Neuronal stem cell (in vitro differentiated cells): ENCODE data around the gene IL15RA.

Source experiments
- DNase-seq: peaks from one replicate; pipeline ENCODE4 v3.0.0-alpha.2; 2013; ENCODE audit warnings: low spot score
- H2AFZ ChIP-seq: one replicate; pipeline ENCODE4 v1.6.1; 2013; ENCODE audit warnings: mild to moderate bottlenecking, low read length, inconsistent platforms
- H2AK5ac ChIP-seq: 2 replicates; pipeline ENCODE4 v1.6.1; 2013; ENCODE audit warnings: low read depth, mild to moderate bottlenecking, inconsistent platforms, low read length, moderate library complexity, mixed read lengths
- H2BK120ac ChIP-seq: 2 replicates; pipeline ENCODE4 v1.6.1; 2013; ENCODE audit warnings: low read depth, mild to moderate bottlenecking, inconsistent platforms, low read length, moderate library complexity, mixed read lengths
- H2BK12ac ChIP-seq: one replicate; pipeline ENCODE4 v1.6.1; 2013; ENCODE audit warnings: low read length, inconsistent platforms
- H2BK15ac ChIP-seq: 2 replicates; pipeline ENCODE4 v1.6.1; 2013; ENCODE audit warnings: mild to moderate bottlenecking, low read length, inconsistent platforms, mixed read lengths
- H2BK5ac ChIP-seq: one replicate; pipeline ENCODE4 v1.6.1; 2013; ENCODE audit warnings: inconsistent platforms, mild to moderate bottlenecking, low read length, moderate library complexity
- H3K14ac ChIP-seq: one replicate; pipeline ENCODE4 v1.6.1; 2013; ENCODE audit warnings: low read length, inconsistent platforms
- H3K18ac ChIP-seq: 2 replicates; pipeline ENCODE4 v1.6.1; 2013; ENCODE audit warnings: low read length, inconsistent platforms
- H3K23ac ChIP-seq: 2 replicates; pipeline ENCODE4 v1.6.1; 2013; ENCODE audit warnings: low read depth, mild to moderate bottlenecking, mixed read lengths, low read length, inconsistent platforms; ENCODE audit not compliant: poor library complexity
- H3K27ac ChIP-seq: replicated peaks from 3 replicates; pipeline ENCODE4 v1.5.1; 2013; ENCODE audit warnings: low read length, inconsistent platforms
- H3K27me3 ChIP-seq, 3 experiments: 2 replicates each; pipeline ENCODE4 v1.6.1; 2013; ENCODE audit warnings: low read length in 3 of 3, mild to moderate bottlenecking in 2 of 3, inconsistent platforms in 1 of 3, low read depth in 1 of 3, mixed read lengths in 1 of 3, moderate library complexity in 1 of 3; ENCODE audit not compliant: control insufficient read depth in 3 of 3, insufficient read depth in 3 of 3
- H3K36me3 ChIP-seq, 2 donors: replicated peaks in 1 of 2; 2 replicates each; pipeline ENCODE4 v1.6.1; 2013; ENCODE audit warnings: low read length in 2 of 2; ENCODE audit not compliant: control insufficient read depth in 2 of 2, insufficient read depth in 2 of 2
- H3K4ac ChIP-seq: 2 replicates; pipeline ENCODE4 v1.6.1; 2013; ENCODE audit warnings: inconsistent platforms, mild to moderate bottlenecking, low read length, moderate library complexity
- H3K4me1 ChIP-seq, 2 donors: 1 replicate in 1 of 2; 2 replicates in 1 of 2; pipeline ENCODE4 v1.6.1; 2013; ENCODE audit warnings: low read length in 2 of 2, low read depth in 1 of 2; ENCODE audit not compliant: control insufficient read depth in 2 of 2, insufficient read depth in 1 of 2
- H3K4me2 ChIP-seq: one replicate; pipeline ENCODE4 v1.6.1; 2013; ENCODE audit warnings: mild to moderate bottlenecking, low read length, inconsistent platforms; ENCODE audit not compliant: insufficient read depth, poor library complexity, severe bottlenecking
- H3K4me3 ChIP-seq, 2 donors: 2 replicates each; pipeline ENCODE4 v1.5.1; 2013; ENCODE audit warnings: low read length in 2 of 2, mild to moderate bottlenecking in 2 of 2, inconsistent platforms in 1 of 2, moderate library complexity in 1 of 2
- H3K79me1 ChIP-seq: one replicate; pipeline ENCODE4 v1.6.1; 2013; ENCODE audit warnings: low read depth, mild to moderate bottlenecking, inconsistent platforms, low read length, moderate library complexity
- H3K9ac ChIP-seq: one replicate; pipeline ENCODE4 v1.6.1; 2013; ENCODE audit warnings: mild to moderate bottlenecking, low read depth, low read length, inconsistent platforms; ENCODE audit not compliant: poor library complexity
- H3K9me3 ChIP-seq, 2 donors: replicated peaks in 1 of 2; 2 replicates each; pipeline versions ENCODE3 to v1.6.1; 2013; ENCODE audit warnings: low read length in 2 of 2, mild to moderate bottlenecking in 2 of 2, inconsistent platforms in 1 of 2, low read depth in 1 of 2, mixed read lengths in 1 of 2, moderate library complexity in 1 of 2; ENCODE audit not compliant: control insufficient read depth in 2 of 2, insufficient read depth in 1 of 2
- H4K8ac ChIP-seq: one replicate; pipeline ENCODE4 v1.6.1; 2013; ENCODE audit warnings: low read depth, mild to moderate bottlenecking, inconsistent platforms, low read length, moderate library complexity
- H4K91ac ChIP-seq: one replicate; pipeline ENCODE4 v1.6.1; 2013; ENCODE audit warnings: low read length, low read depth, mild to moderate bottlenecking, inconsistent platforms; ENCODE audit not compliant: poor library complexity
- WGBS, 2 donors: extraction: QIAGEN DNeasy Blood & Tissue Kit; methylation state at CpG; one replicate each; pipeline ENCODE4 v1.1.7; 2013; ENCODE audit warnings: missing lambda C conversion rate in 2 of 2, mixed read lengths in 1 of 2; ENCODE audit not compliant: insufficient read length in 2 of 2, insufficient replicate concordance in 1 of 2; ENCODE audit errors: extremely low coverage in 2 of 2; 5-methylcytosine and 5-hydroxymethylcytosine counted together

IL15RA gene

DNA sequence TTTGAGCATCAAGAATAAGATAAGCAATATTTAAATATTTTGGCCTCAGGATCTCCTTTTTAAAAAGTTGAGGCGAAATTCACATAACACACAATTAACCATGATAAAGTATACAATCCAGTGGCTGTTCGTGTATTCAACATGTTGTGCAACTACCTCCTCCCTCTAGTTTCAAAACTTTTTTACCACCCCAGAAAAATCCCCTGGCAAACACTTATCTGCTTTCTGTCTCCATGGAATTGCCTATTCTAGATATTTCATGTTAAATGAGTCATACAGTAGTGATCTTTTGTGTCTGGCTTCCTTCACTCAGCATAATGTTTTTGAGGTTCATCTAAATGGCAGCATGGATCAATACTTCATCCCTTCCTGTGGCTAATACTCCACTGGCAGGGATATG lies 31.8 kb upstream of the IL15RA start:
- no peak overlapping the region for H2BK120ac ChIP-seq
- no peak overlapping the region for H2BK5ac ChIP-seq
- no peak overlapping the region for H4K8ac ChIP-seq
- no peak overlapping the region for H3K23ac ChIP-seq
- H2AFZ ChIP-seq: no peak overlapping the region
- no peak overlapping the region for H3K4ac ChIP-seq
- no peaks in the 10 kb centered on the region for H3K27me3 ChIP-seq
- no peak overlapping the region for H2BK15ac ChIP-seq
- H2BK12ac ChIP-seq: no peak overlapping the region
- H3K27ac ChIP-seq: no peak overlapping the region
- H3K4me3 ChIP-seq: no peak overlapping the region
- no peaks in the 10 kb centered on the region for H3K79me1 ChIP-seq
- no CpG with 5 or more reads among the region's 2 CpGs for WGBS, 2 donors
- no peak overlapping the region for H3K14ac ChIP-seq
- no peak overlapping the region for H3K9ac ChIP-seq
- H3K9me3 ChIP-seq: peaks cover 0 to 3% of the 10 kb centered on the region in 2 donors
- DNase-seq: no peak
- H3K18ac ChIP-seq: no peak overlapping the region
- no peak overlapping the region for H4K91ac ChIP-seq
- H3K4me1 ChIP-seq: peaks cover 0 to 4% of the 10 kb centered on the region in 2 donors
- no peaks in the 10 kb centered on the region for H3K36me3 ChIP-seq
- no peak overlapping the region for H2AK5ac ChIP-seq
- H3K4me2 ChIP-seq: no peak overlapping the region

DNA sequence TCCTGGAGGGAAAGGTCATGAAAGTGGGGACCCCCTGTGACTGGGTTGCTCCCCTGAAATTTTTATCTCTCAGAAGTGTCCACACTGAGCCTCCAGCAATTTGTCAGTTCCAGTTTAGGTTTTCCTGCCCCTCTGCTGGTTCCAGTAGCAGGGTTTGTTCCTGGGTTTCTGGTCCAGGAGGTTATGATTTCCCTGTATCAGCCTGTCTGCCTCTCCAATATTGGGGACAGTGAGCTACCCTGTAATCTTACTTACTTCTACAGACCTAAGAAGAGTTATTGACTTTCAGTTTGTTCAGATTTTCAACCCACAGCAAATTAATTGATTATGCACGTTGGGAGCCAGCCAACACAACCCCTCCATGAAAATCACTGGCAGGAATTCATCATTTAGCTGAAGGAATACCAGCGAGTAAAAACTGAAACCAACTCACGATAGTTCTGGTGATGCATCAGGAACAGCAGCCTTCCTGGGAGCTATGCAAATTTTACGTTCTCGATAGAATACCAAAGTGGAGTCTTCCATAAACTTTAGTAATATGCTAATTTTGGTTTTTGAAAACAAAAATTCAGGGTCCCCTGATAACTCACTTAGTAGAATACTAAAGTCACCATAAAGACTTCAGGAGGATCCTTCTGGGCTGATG lies 31.3 kb upstream of the IL15RA start:
- Histone ChIP-seq H3K27ac (no peak overlapping the region), H3K23ac (no peak overlapping the region), H4K91ac (no peak overlapping the region), H2AK5ac (no peak overlapping the region), H3K9ac (no peak overlapping the region), H3K36me3 (no peaks in the 10 kb centered on the region), H2BK120ac (no peak overlapping the region), H2BK15ac (no peak overlapping the region), H3K4me3 (no peak overlapping the region), H3K79me1 (no peaks in the 10 kb centered on the region), H3K4ac (no peak overlapping the region), H2BK12ac (no peak overlapping the region), H2AFZ (no peak overlapping the region), H2BK5ac (no peak overlapping the region), H4K8ac (no peak overlapping the region), H3K18ac (no peak overlapping the region), H3K27me3 (no peaks in the 10 kb centered on the region), H3K4me2 (no peak overlapping the region), H3K14ac (no peak overlapping the region), H3K4me1 (peaks cover 0 to 4% of the 10 kb centered on the region in 2 donors), H3K9me3 (peaks cover 0 to 3% of the 10 kb centered on the region in 2 donors)
- no peak for DNase-seq
- no CpG with 5 or more reads among the region's 5 CpGs for WGBS, 2 donors

DNA sequence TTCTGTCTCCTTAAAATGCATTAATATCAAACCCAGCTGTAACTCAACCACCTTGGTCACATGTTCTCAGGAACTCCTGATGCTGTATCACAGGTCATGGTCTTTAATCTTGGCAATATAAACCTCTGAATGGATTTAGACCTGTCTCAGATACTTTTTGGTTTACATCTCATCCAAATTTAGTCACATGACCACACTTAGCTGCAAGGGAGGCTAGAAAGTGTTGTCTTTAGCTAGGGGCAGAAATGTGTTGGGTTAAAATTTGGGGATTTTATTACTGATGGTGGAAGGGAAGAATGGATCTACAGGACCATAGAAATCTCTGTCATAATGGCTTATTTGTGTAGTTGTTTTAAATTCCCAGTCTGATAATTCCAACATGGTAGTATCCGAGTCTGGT lies 29.6 kb upstream of the IL15RA start:
- DNase-seq: no peak
- H4K8ac ChIP-seq: no peak overlapping the region
- no peak overlapping the region for H3K23ac ChIP-seq
- no peak overlapping the region for H2BK5ac ChIP-seq
- no peaks in the 10 kb centered on the region for H3K36me3 ChIP-seq
- H3K27ac ChIP-seq: no peak overlapping the region
- H3K79me1 ChIP-seq: no peaks in the 10 kb centered on the region
- H3K4me2 ChIP-seq: no peak overlapping the region
- peaks cover 0 to 4% of the 10 kb centered on the region in 2 donors for H3K4me1 ChIP-seq
- no peak overlapping the region for H3K4ac ChIP-seq
- no peak overlapping the region for H2BK12ac ChIP-seq
- no peak overlapping the region for H2BK15ac ChIP-seq
- no peak overlapping the region for H3K18ac ChIP-seq
- no peak overlapping the region for H2AK5ac ChIP-seq
- no CpG with 5 or more reads among the region's 1 CpG for WGBS, 2 donors
- H2BK120ac ChIP-seq: no peak overlapping the region
- H3K14ac ChIP-seq: no peak overlapping the region
- peaks cover 0 to 3% of the 10 kb centered on the region in 2 donors for H3K9me3 ChIP-seq
- H2AFZ ChIP-seq: no peak overlapping the region
- H3K4me3 ChIP-seq: no peak overlapping the region
- no peaks in the 10 kb centered on the region for H3K27me3 ChIP-seq
- no peak overlapping the region for H3K9ac ChIP-seq
- no peak overlapping the region for H4K91ac ChIP-seq

DNA sequence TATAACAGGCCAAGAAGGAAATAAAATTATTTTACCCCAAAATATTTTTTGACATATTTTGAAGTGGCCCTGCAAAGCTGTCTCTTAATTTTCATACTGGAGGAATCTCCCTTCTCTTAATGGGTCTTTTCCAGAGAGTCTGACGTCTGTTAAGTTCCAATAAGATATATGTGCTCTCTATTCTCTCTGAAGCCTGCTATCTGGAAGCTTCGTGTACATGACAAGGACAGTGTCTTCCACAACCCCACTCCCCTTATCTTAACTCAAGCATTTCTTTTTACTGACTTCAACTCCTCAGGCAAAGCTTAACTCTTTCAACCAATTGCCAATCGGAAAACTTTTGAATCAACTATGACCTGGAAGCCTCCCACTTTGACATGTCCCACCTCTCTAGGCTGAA lies 29.2 kb upstream of the IL15RA start:
- Histone ChIP-seq H2AFZ (no peak overlapping the region), H3K27me3 (no peaks in the 10 kb centered on the region), H3K4me2 (no peak overlapping the region), H2BK12ac (no peak overlapping the region), H3K14ac (no peak overlapping the region), H2BK120ac (no peak overlapping the region), H3K18ac (no peak overlapping the region), H4K91ac (no peak overlapping the region), H3K27ac (no peak overlapping the region), H3K23ac (no peak overlapping the region), H2BK5ac (no peak overlapping the region), H3K36me3 (no peaks in the 10 kb centered on the region), H3K4me3 (no peak overlapping the region), H3K4me1 (peaks cover 0 to 4% of the 10 kb centered on the region in 2 donors), H3K4ac (no peak overlapping the region), H3K9ac (no peak overlapping the region), H4K8ac (no peak overlapping the region), H2BK15ac (no peak overlapping the region), H3K79me1 (no peaks in the 10 kb centered on the region), H2AK5ac (no peak overlapping the region), H3K9me3 (peaks cover 0 to 3% of the 10 kb centered on the region in 2 donors)
- WGBS, 2 donors: no CpG with 5 or more reads among the region's 3 CpGs
- no peak for DNase-seq
